H9 (cell line): ENCODE measurements around the gene IFI27L1. TPM values are rescaled to one million over a fixed set of nuclear protein-coding genes. Genes with fewer than 3 reads are reported as not detected.

Experiments used
- DNase-seq: peaks from one replicate; pipeline ENCODE4 v3.0.0-alpha.2; 2017
- H2AFZ ChIP-seq: one replicate; pipeline ENCODE4 v1.6.1; 2013; ENCODE audit warnings: mild to moderate bottlenecking, low read length, control low read depth, moderate library complexity
- H2AK5ac ChIP-seq: 2 replicates; pipeline ENCODE4 v1.6.1; 2013; ENCODE audit warnings: low read length, control low read depth, mixed read lengths; ENCODE audit not compliant: insufficient read length
- H2BK120ac ChIP-seq: one replicate; pipeline ENCODE4 v1.6.1; 2013; ENCODE audit warnings: low read depth, mild to moderate bottlenecking, low read length, control low read depth, inconsistent platforms; ENCODE audit not compliant: poor library complexity, severe bottlenecking
- H2BK12ac ChIP-seq: 2 replicates; pipeline ENCODE4 v1.6.1; 2013; ENCODE audit warnings: low read length, control low read depth, mixed read lengths, low read depth; ENCODE audit not compliant: insufficient read length
- H2BK15ac ChIP-seq: 2 replicates; pipeline ENCODE4 v1.6.1; 2013; ENCODE audit warnings: low read depth, low read length, control low read depth
- H2BK20ac ChIP-seq: one replicate; pipeline ENCODE4 v1.6.1; 2013; ENCODE audit warnings: low read depth, mild to moderate bottlenecking, low read length, control low read depth, inconsistent platforms; ENCODE audit not compliant: poor library complexity, severe bottlenecking
- H2BK5ac ChIP-seq: 2 replicates; pipeline ENCODE4 v1.6.1; 2013; ENCODE audit warnings: low read length, control low read depth, mixed read lengths; ENCODE audit not compliant: insufficient read length
- H3K14ac ChIP-seq: 2 replicates; pipeline ENCODE4 v1.6.1; 2013; ENCODE audit warnings: low read length, control low read depth; ENCODE audit not compliant: insufficient read depth
- H3K18ac ChIP-seq: 2 replicates; pipeline ENCODE4 v1.6.1; 2013; ENCODE audit warnings: low read depth, mild to moderate bottlenecking, mixed read lengths, low read length, control low read depth; ENCODE audit not compliant: insufficient read length
- H3K23ac ChIP-seq: 2 replicates; pipeline ENCODE4 v1.6.1; 2013; ENCODE audit warnings: low read length, control low read depth, mixed read lengths, low read depth; ENCODE audit not compliant: insufficient read length
- H3K23me2 ChIP-seq: 2 replicates; pipeline ENCODE4 v1.6.1; 2013; ENCODE audit warnings: low read depth, mild to moderate bottlenecking, mixed read lengths, low read length, control low read depth; ENCODE audit not compliant: insufficient read length, poor library complexity, severe bottlenecking
- H3K27ac ChIP-seq: 2 replicates; pipeline ENCODE4 v1.5.1; 2013; ENCODE audit warnings: low read length, control low read depth, mixed read lengths, low read depth; ENCODE audit not compliant: insufficient read length
- H3K27me3 ChIP-seq: 2 replicates; pipeline ENCODE4 v1.6.1; 2013; ENCODE audit warnings: low read length, control low read depth, inconsistent platforms; ENCODE audit not compliant: insufficient read depth
- H3K4ac ChIP-seq: 2 replicates; pipeline ENCODE4 v1.6.1; 2013; ENCODE audit warnings: low read depth, mild to moderate bottlenecking, control low read depth, inconsistent platforms, low read length, moderate library complexity
- H3K4me1 ChIP-seq: 2 replicates; pipeline ENCODE4 v1.6.1; 2013; ENCODE audit warnings: low read length, control low read depth, inconsistent platforms; ENCODE audit not compliant: insufficient read depth
- H3K4me2 ChIP-seq: 2 replicates; pipeline ENCODE4 v1.6.1; 2013; ENCODE audit warnings: low read length, control low read depth, mixed read lengths; ENCODE audit not compliant: insufficient read length, insufficient read depth
- H3K56ac ChIP-seq: 2 replicates; pipeline ENCODE4 v1.6.1; 2013; ENCODE audit warnings: low read depth, mild to moderate bottlenecking, mixed read lengths, low read length, control low read depth; ENCODE audit not compliant: insufficient read length
- H3K79me1 ChIP-seq: 2 replicates; pipeline ENCODE4 v1.6.1; 2013; ENCODE audit warnings: low read depth, mild to moderate bottlenecking, moderate library complexity, low read length, control low read depth, inconsistent platforms; ENCODE audit not compliant: insufficient read depth, poor library complexity, severe bottlenecking
- H3K79me2 ChIP-seq: 2 replicates; pipeline ENCODE4 v1.6.1; 2013; ENCODE audit warnings: low read length, control low read depth, inconsistent platforms; ENCODE audit not compliant: insufficient read depth
- H3K9ac ChIP-seq: 2 replicates; pipeline ENCODE4 v1.6.1; 2013; ENCODE audit warnings: low read length, control low read depth, mixed read lengths; ENCODE audit not compliant: insufficient read length; ENCODE audit errors: extremely low read depth
- H3K9me3 ChIP-seq: one replicate; pipeline ENCODE4 v1.6.1; 2013; ENCODE audit warnings: low read depth, low read length, inconsistent platforms; ENCODE audit not compliant: control insufficient read depth
- H3T11ph ChIP-seq: one replicate; pipeline ENCODE4 v1.6.1; 2013; ENCODE audit warnings: mild to moderate bottlenecking, low read length, control low read depth, inconsistent platforms
- H4K20me1 ChIP-seq: one replicate; pipeline ENCODE4 v1.6.1; 2013; ENCODE audit not compliant: control insufficient read depth, insufficient read length, insufficient read depth
- H4K5ac ChIP-seq: 2 replicates; pipeline ENCODE4 v1.6.1; 2013; ENCODE audit warnings: low read depth, mild to moderate bottlenecking, mixed read lengths, low read length, control low read depth; ENCODE audit not compliant: insufficient read length
- H4K8ac ChIP-seq: replicated peaks from 2 replicates; pipeline ENCODE4 v1.6.1; 2013; ENCODE audit warnings: low read length, control low read depth, mixed read lengths, low read depth; ENCODE audit not compliant: insufficient read length
- H4K91ac ChIP-seq: 2 replicates; pipeline ENCODE4 v1.6.1; 2013; ENCODE audit warnings: low read depth, mild to moderate bottlenecking, moderate library complexity, mixed read lengths, low read length, control low read depth; ENCODE audit not compliant: insufficient read length
- H3K27ac Mint-ChIP-seq, 3 experiments: 2 replicates in 2 of 3; 3 replicates in 1 of 3; pipeline ENCODE4 v1.8.0; 2020 to 2021; ENCODE audit warnings: mixed read lengths in 3 of 3, mild to moderate bottlenecking in 1 of 3, moderate library complexity in 1 of 3
- H3K27me3 Mint-ChIP-seq: 2 replicates; pipeline ENCODE4 v1.8.0; 2021; ENCODE audit warnings: low read depth, mild to moderate bottlenecking, moderate library complexity, mixed read lengths
- H3K36me3 Mint-ChIP-seq, 3 experiments: 2 replicates in 2 of 3; 3 replicates in 1 of 3; pipeline ENCODE4 v1.8.0; 2020 to 2021; ENCODE audit warnings: low read depth in 3 of 3, mixed read lengths in 3 of 3; ENCODE audit not compliant: insufficient read depth in 1 of 3
- H3K4me1 Mint-ChIP-seq, 2 experiments: 2 replicates each; pipeline ENCODE4 v1.8.0; 2020; ENCODE audit warnings: mixed read lengths in 2 of 2
- H3K4me3 Mint-ChIP-seq, 2 experiments: 2 replicates in 1 of 2; 3 replicates in 1 of 2; pipeline ENCODE4 v1.8.0; 2020 to 2021; ENCODE audit warnings: mild to moderate bottlenecking in 2 of 2, mixed read lengths in 2 of 2, moderate library complexity in 1 of 2
- H3K9me3 Mint-ChIP-seq, 2 experiments: 2 replicates in 1 of 2; 3 replicates in 1 of 2; pipeline ENCODE4 v1.8.0; 2020; ENCODE audit warnings: mild to moderate bottlenecking in 2 of 2, mixed read lengths in 2 of 2, moderate library complexity in 1 of 2
- CTCF ChIP-seq: fragments of 200-600 bp; sonication (generic); conservative IDR thresholded peaks from 3 replicates; pipeline ENCODE4 v1.8.0; 2021; ENCODE audit warnings: antibody characterized with exemption, mild to moderate bottlenecking
- WGBS: extraction: QIAGEN DNeasy Blood & Tissue Kit; methylation state at CpG from one replicate; pipeline ENCODE4 v1.1.7; 2013; ENCODE audit warnings: missing lambda C conversion rate, low lambda C conversion rate, mixed read lengths; ENCODE audit not compliant: insufficient read length; ENCODE audit errors: extremely low coverage; 5-methylcytosine and 5-hydroxymethylcytosine counted together
- total RNA-seq: library from RNA; stranded (reverse); gene quantifications from 2 replicates; pipeline ENCODE4 v1.2.1, GENCODE V29; 2021

The IFI27L1 gene
- total RNA-seq, 1 experiment from 2014 or later: 27.4 TPM

- H3K56ac ChIP-seq: no peak overlapping the region
- H2BK15ac ChIP-seq: no peak overlapping the region
- no peak for DNase-seq
Measured at GRCh38 chr14:94089479-94089878, 8.4 kb downstream of the IFI27L1 start.

More at GRCh38 chr14:94089479-94089878, 8.4 kb downstream of the IFI27L1 start:
- no peak overlapping the region for H3K4me3 Mint-ChIP-seq
- H3K18ac ChIP-seq: no peak overlapping the region
- H2BK5ac ChIP-seq: no peak overlapping the region
- TF ChIP-seq CTCF: no peak
- H3K27me3 Mint-ChIP-seq: no peaks in the 10 kb centered on the region
- H3K9me3 Mint-ChIP-seq: peaks cover 2 to 3% of the 10 kb centered on the region in 2 experiments; a peak in 1 of 5 replicates
- H3T11ph ChIP-seq: no peak overlapping the region
- H2BK12ac ChIP-seq: no peak overlapping the region
- WGBS: no CpG with 5 or more reads among the region's 4 CpGs
- H3K23me2 ChIP-seq: no peaks in the 10 kb centered on the region
- no peaks in the 10 kb centered on the region for H3K4me1 ChIP-seq
- peaks cover 0 to 5% of the 10 kb centered on the region in 2 experiments; a peak in 3 of 4 replicates for H3K4me1 Mint-ChIP-seq
- no peak overlapping the region for H3K23ac ChIP-seq
- no peaks in the 10 kb centered on the region for H3K9me3 ChIP-seq
- H4K91ac ChIP-seq: no peak overlapping the region
- no peaks in the 10 kb centered on the region for H3K27me3 ChIP-seq
- H3K36me3 Mint-ChIP-seq: peaks cover 4% of the 10 kb centered on the region in 3 experiments; a peak in 5 of 7 replicates
- no peak overlapping the region for H3K14ac ChIP-seq
- H3K79me2 ChIP-seq: no peaks in the 10 kb centered on the region
- no peak overlapping the region for H3K4ac ChIP-seq
- no peak overlapping the region for H2AK5ac ChIP-seq
- no peak overlapping the region for H2AFZ ChIP-seq
- no peak overlapping the region for H3K27ac Mint-ChIP-seq
- no peak overlapping the region for H2BK120ac ChIP-seq
- no peak overlapping the region for H4K5ac ChIP-seq
- no peaks in the 10 kb centered on the region for H3K79me1 ChIP-seq
- H4K20me1 ChIP-seq: no peaks in the 10 kb centered on the region
- no peak overlapping the region for H3K9ac ChIP-seq
- H4K8ac ChIP-seq: no peak overlapping the region
- no peak overlapping the region for H2BK20ac ChIP-seq
- H3K4me2 ChIP-seq: no peak overlapping the region
- no peak overlapping the region for H3K27ac ChIP-seq
